ENCODE data around the gene PLA2G4D. TPM values are rescaled to one million over a fixed set of nuclear protein-coding genes. Genes with fewer than 3 reads are reported as not detected.

PLA2G4D gene
- total RNA-seq, 1 experiment from 2014 or later, result 0.34 TPM

GRCh38 chr15:42102646-42103235 lies 8.4 kb upstream of the PLA2G4D start:
- intact Hi-C loops (cut with micrococcal nuclease), result no loop called here
- CTCF ChIA-PET, result interaction anchor here (1.2 kb wide), 1 partner anchor 31 kb away, joined by 5 read pairs; no protein-coding TSS in a partner anchor
- ATAC-seq, result no peak

More at GRCh38 chr15:42102646-42103235, 8.4 kb upstream of the PLA2G4D start:
- BruUV-seq (replicated peaks), result no TSS peak
- Histone ChIP-seq H3K4me2 (ENCODE audit: low read length) (no peak overlapping the region), H3K4me3 (replicated peaks in 1 of 2; ENCODE audit: low read depth in 1 of 2, low read length in 2 of 2) (no peak overlapping the region), H3K9me3 (ENCODE audit: control insufficient read depth in 1 of 2, insufficient read depth in 1 of 2, low read depth in 1 of 2, low read length in 2 of 2) (no peaks in the 10 kb centered on the region), H3K9me2 (ENCODE audit: insufficient read depth) (no peaks in the 10 kb centered on the region), H3K79me2 (ENCODE audit: insufficient read depth, low read length) (no peaks in the 10 kb centered on the region), H4K20me1 (ENCODE audit: insufficient read depth) (no peaks in the 10 kb centered on the region), H3K27me3 (ENCODE audit: insufficient read depth, low read length) (no peaks in the 10 kb centered on the region), H3K4me1 (ENCODE audit: control insufficient read depth in 1 of 2, insufficient read depth in 2 of 2, low read length in 2 of 2) (peaks cover 0 to 5% of the 10 kb centered on the region in 2 experiments; a peak in 1 of 4 replicates), H3K9ac (ENCODE audit: low read length) (no peak overlapping the region), H3K36me3 (ENCODE audit: control insufficient read depth in 1 of 2, insufficient read depth in 2 of 2, low read length in 2 of 2) (no peaks in the 10 kb centered on the region), H2AFZ (ENCODE audit: low read depth, low read length, poor library complexity, severe bottlenecking) (no peak overlapping the region), H3K27ac (ENCODE audit: low read depth, low read length) (no peak overlapping the region)
- ChIA-PET RAD21 (ENCODE audit: low non-redundant PET in 1 of 2, low total read pairs in 2 of 2, uncharacterized antibody in 2 of 2, unreplicated experiment in 2 of 2) (no interaction called here), POLR2A (no interaction called here)
- no peak for DNase-seq (ENCODE audit: low read depth, low spot score)
- no peak for TF ChIP-seq ELF1 (IDR thresholded peaks at IDR 0.05; ENCODE audit: borderline replicate concordance, low read depth)
- TF ChIP-seq EZH2 (IDR thresholded peaks at IDR 0.05), result no peak
- no peak for TF ChIP-seq JUND (IDR thresholded peaks at IDR 0.05)
- TF ChIP-seq TCF7L2 (IDR thresholded peaks at IDR 0.05; ENCODE audit: borderline replicate concordance, extremely low read depth, insufficient read depth, insufficient read length), result no peak
- TF ChIP-seq, protein P1, sequence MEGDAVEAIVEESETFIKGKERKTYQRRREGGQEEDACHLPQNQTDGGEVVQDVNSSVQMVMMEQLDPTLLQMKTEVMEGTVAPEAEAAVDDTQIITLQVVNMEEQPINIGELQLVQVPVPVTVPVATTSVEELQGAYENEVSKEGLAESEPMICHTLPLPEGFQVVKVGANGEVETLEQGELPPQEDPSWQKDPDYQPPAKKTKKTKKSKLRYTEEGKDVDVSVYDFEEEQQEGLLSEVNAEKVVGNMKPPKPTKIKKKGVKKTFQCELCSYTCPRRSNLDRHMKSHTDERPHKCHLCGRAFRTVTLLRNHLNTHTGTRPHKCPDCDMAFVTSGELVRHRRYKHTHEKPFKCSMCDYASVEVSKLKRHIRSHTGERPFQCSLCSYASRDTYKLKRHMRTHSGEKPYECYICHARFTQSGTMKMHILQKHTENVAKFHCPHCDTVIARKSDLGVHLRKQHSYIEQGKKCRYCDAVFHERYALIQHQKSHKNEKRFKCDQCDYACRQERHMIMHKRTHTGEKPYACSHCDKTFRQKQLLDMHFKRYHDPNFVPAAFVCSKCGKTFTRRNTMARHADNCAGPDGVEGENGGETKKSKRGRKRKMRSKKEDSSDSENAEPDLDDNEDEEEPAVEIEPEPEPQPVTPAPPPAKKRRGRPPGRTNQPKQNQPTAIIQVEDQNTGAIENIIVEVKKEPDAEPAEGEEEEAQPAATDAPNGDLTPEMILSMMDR (IDR thresholded peaks at IDR 0.05 in 2 of 3, conservative IDR thresholded peaks at IDR 0.05 in 1 of 3; ENCODE audit: borderline replicate concordance in 1 of 3, insufficient read depth in 1 of 3, low read depth in 2 of 3, low read length in 2 of 3), result no peak
- TF ChIP-seq FOSL1 (IDR thresholded peaks at IDR 0.05; ENCODE audit: low read depth), result no peak
- no peak for TF ChIP-seq ATF3 (IDR thresholded peaks at IDR 0.05)
- TF ChIP-seq, protein P2, sequence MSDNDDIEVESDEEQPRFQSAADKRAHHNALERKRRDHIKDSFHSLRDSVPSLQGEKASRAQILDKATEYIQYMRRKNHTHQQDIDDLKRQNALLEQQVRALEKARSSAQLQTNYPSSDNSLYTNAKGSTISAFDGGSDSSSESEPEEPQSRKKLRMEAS (IDR thresholded peaks at IDR 0.05), result no peak
- no peak for TF ChIP-seq SRF (IDR thresholded peaks at IDR 0.05; ENCODE audit: low read depth)
- TF ChIP-seq, protein P3, sequence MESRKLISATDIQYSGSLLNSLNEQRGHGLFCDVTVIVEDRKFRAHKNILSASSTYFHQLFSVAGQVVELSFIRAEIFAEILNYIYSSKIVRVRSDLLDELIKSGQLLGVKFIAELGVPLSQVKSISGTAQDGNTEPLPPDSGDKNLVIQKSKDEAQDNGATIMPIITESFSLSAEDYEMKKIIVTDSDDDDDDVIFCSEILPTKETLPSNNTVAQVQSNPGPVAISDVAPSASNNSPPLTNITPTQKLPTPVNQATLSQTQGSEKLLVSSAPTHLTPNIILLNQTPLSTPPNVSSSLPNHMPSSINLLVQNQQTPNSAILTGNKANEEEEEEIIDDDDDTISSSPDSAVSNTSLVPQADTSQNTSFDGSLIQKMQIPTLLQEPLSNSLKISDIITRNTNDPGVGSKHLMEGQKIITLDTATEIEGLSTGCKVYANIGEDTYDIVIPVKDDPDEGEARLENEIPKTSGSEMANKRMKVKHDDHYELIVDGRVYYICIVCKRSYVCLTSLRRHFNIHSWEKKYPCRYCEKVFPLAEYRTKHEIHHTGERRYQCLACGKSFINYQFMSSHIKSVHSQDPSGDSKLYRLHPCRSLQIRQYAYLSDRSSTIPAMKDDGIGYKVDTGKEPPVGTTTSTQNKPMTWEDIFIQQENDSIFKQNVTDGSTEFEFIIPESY (IDR thresholded peaks at IDR 0.05; ENCODE audit: extremely low read depth, insufficient replicate concordance, low read length), result no peak
- no peak for TF ChIP-seq CEBPB (IDR thresholded peaks at IDR 0.05; ENCODE audit: low read depth)
- TF ChIP-seq ZFX (IDR thresholded peaks at IDR 0.05), result no peak
- TF ChIP-seq POLR2AphosphoS5 (IDR thresholded peaks at IDR 0.05; ENCODE audit: low read depth, low read length), result no peak
- no peak for TF ChIP-seq YY1 (IDR thresholded peaks at IDR 0.05; ENCODE audit: extremely low read depth, insufficient replicate concordance, low read depth, low read length)
- TF ChIP-seq EZH2phosphoT487 (IDR thresholded peaks at IDR 0.05; ENCODE audit: borderline replicate concordance), result no peak
- no peak for TF ChIP-seq ZNF274 (IDR thresholded peaks at IDR 0.05; ENCODE audit: low read depth, low read length)
- no peak for TF ChIP-seq SIN3A (IDR thresholded peaks at IDR 0.05; ENCODE audit: low read depth)
